Stomach smooth muscle (tissue), 2 donors: ENCODE measurements around the gene OBSCN.

ENCODE experiments used
- H3K27ac ChIP-seq: one replicate; pipeline ENCODE4 v1.7.0; 2013; ENCODE audit warnings: mild to moderate bottlenecking, low read length, inconsistent platforms
- H3K27me3 ChIP-seq, 2 donors: one replicate each; pipeline ENCODE4 v1.7.0; 2013; ENCODE audit warnings: low read length in 2 of 2; ENCODE audit not compliant: insufficient read depth in 2 of 2, control insufficient read depth in 1 of 2
- H3K36me3 ChIP-seq, 2 donors: one replicate each; pipeline ENCODE4 v1.7.0; 2013; ENCODE audit warnings: low read length in 2 of 2; ENCODE audit not compliant: control insufficient read depth in 2 of 2, insufficient read depth in 2 of 2
- H3K4me1 ChIP-seq: one replicate; pipeline ENCODE4 v1.7.0; 2013; ENCODE audit warnings: low read length; ENCODE audit not compliant: control insufficient read depth, insufficient read depth
- H3K4me3 ChIP-seq, 2 donors: one replicate each; pipeline ENCODE4 v1.7.0; 2013; ENCODE audit warnings: low read length in 2 of 2
- H3K9ac ChIP-seq, 2 donors: one replicate each; pipeline ENCODE4 v1.7.0; 2013; ENCODE audit warnings: low read length in 2 of 2, mild to moderate bottlenecking in 1 of 2
- H3K9me3 ChIP-seq, 2 donors: one replicate each; pipeline ENCODE4 v1.7.0; 2013; ENCODE audit warnings: low read length in 2 of 2; ENCODE audit not compliant: control insufficient read depth in 2 of 2
- donor health status: healthy.
- donor health status: Pancreatic carcinoma.

The OBSCN gene

GRCh38 chr1:228297242-228297641, 89.4 kb downstream of the OBSCN start:
- no peaks in the 10 kb centered on the region for H3K4me1 ChIP-seq
- no peak overlapping the region for H3K9ac ChIP-seq
- no peak overlapping the region for H3K4me3 ChIP-seq
- peaks cover 2 to 4% of the 10 kb centered on the region in 2 donors for H3K36me3 ChIP-seq
- peaks cover 5 to 30% of the 10 kb centered on the region in 2 donors for H3K9me3 ChIP-seq
- H3K27me3 ChIP-seq = no peaks in the 10 kb centered on the region
- no peak overlapping the region for H3K27ac ChIP-seq

DNA sequence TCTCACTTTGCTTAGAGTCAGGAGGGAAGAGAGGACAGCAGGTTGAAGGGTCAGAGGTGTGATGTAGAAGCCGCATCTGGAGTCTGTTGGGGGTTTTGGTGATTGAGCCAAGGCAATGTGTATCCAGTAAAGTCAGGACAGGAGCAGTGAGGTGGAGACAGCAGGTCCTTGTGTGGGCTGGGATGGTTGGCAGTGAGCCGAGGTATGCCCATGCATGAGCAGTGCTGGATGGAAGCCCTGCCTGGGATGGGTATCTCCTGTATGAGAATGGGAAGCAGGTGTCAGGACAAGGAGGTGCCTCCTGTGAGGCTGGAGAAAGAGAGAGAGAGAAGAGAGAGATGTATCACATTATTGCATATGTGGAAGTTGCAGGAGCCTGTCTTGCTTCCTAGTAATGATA, 90.0 kb downstream of the OBSCN start:
- Histone ChIP-seq H3K4me3 (no peak overlapping the region), H3K4me1 (no peaks in the 10 kb centered on the region), H3K9ac (no peak overlapping the region), H3K9me3 (peaks cover 10 to 36% of the 10 kb centered on the region in 2 donors), H3K36me3 (peaks cover 2 to 4% of the 10 kb centered on the region in 2 donors), H3K27me3 (no peaks in the 10 kb centered on the region), H3K27ac (no peak overlapping the region)

- peaks cover 10 to 42% of the 10 kb centered on the region in 2 donors for H3K9me3 ChIP-seq
- no peak overlapping the region for H3K27ac ChIP-seq
- no peak overlapping the region for H3K9ac ChIP-seq
- peaks cover 2 to 3% of the 10 kb centered on the region in 2 donors for H3K36me3 ChIP-seq
- no peak overlapping the region for H3K4me3 ChIP-seq
- H3K27me3 ChIP-seq = no peaks in the 10 kb centered on the region
- H3K4me1 ChIP-seq = no peaks in the 10 kb centered on the region
Measured at GRCh38 chr1:228298471-228298870, 90.6 kb downstream of the OBSCN start.

GRCh38 chr1:228299211-228299610, 91.4 kb downstream of the OBSCN start:
- peaks cover 10 to 49% of the 10 kb centered on the region in 2 donors for H3K9me3 ChIP-seq

DNA sequence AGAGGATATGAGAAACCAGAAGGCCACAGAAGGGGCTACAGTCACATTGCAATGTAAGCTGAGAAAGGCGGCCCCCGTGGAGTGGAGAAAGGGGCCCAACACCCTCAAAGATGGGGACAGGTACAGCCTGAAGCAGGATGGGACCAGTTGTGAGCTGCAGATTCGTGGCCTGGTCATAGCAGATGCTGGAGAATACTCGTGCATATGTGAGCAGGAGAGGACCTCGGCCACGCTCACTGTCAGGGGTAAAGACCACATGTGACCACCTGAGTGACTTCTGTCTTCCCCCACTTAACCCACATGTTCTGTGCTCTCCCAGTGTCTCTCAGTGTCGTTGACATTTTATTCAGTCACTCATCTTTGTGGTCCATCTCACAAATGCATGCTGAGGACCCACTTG, 92.1 kb downstream of the OBSCN start:
- H3K4me1 ChIP-seq = no peaks in the 10 kb centered on the region
- no peak overlapping the region for H3K27ac ChIP-seq
- no peak overlapping the region for H3K9ac ChIP-seq
- peaks cover 10 to 49% of the 10 kb centered on the region in 2 donors for H3K9me3 ChIP-seq
- no peak overlapping the region for H3K4me3 ChIP-seq
- H3K36me3 ChIP-seq = peaks cover 0 to 2% of the 10 kb centered on the region in 2 donors
- H3K27me3 ChIP-seq = no peaks in the 10 kb centered on the region

More at GRCh38 chr1:228299211-228299610, 91.4 kb downstream of the OBSCN start:
- Histone ChIP-seq H3K4me1 (no peaks in the 10 kb centered on the region), H3K9ac (no peak overlapping the region), H3K27me3 (no peaks in the 10 kb centered on the region), H3K36me3 (peaks cover 2% of the 10 kb centered on the region in 2 donors), H3K4me3 (no peak overlapping the region), H3K27ac (no peak overlapping the region)

- Histone ChIP-seq H3K36me3 (peaks cover 0 to 2% of the 10 kb centered on the region in 2 donors), H3K27ac (no peak overlapping the region), H3K9ac (no peak overlapping the region), H3K4me1 (no peaks in the 10 kb centered on the region), H3K9me3 (peaks cover 10 to 49% of the 10 kb centered on the region in 2 donors), H3K4me3 (no peak overlapping the region), H3K27me3 (no peaks in the 10 kb centered on the region)
Measured at GRCh38 chr1:228302086-228302485, 94.2 kb downstream of the OBSCN start.

- H3K9me3 ChIP-seq = peaks cover 10 to 41% of the 10 kb centered on the region in 2 donors
- no peak overlapping the region for H3K27ac ChIP-seq
- H3K36me3 ChIP-seq = peaks cover 0 to under 1% of the 10 kb centered on the region in 2 donors
Measured at GRCh38 chr1:228303596-228303995, 95.8 kb downstream of the OBSCN start.

GRCh38 chr1:228304225-228304624, 96.4 kb downstream of the OBSCN start:
- H3K27ac ChIP-seq = no peak overlapping the region
- no peak overlapping the region for H3K9ac ChIP-seq
- H3K9me3 ChIP-seq = peaks cover 10 to 41% of the 10 kb centered on the region in 2 donors
- no peaks in the 10 kb centered on the region for H3K36me3 ChIP-seq
- no peak overlapping the region for H3K4me3 ChIP-seq
- H3K27me3 ChIP-seq = no peaks in the 10 kb centered on the region
- no peaks in the 10 kb centered on the region for H3K4me1 ChIP-seq

More at GRCh38 chr1:228303596-228303995, 95.8 kb downstream of the OBSCN start:
- no peaks in the 10 kb centered on the region for H3K4me1 ChIP-seq
- no peak overlapping the region for H3K4me3 ChIP-seq
- H3K9ac ChIP-seq = no peak overlapping the region
- H3K27me3 ChIP-seq = no peaks in the 10 kb centered on the region

DNA sequence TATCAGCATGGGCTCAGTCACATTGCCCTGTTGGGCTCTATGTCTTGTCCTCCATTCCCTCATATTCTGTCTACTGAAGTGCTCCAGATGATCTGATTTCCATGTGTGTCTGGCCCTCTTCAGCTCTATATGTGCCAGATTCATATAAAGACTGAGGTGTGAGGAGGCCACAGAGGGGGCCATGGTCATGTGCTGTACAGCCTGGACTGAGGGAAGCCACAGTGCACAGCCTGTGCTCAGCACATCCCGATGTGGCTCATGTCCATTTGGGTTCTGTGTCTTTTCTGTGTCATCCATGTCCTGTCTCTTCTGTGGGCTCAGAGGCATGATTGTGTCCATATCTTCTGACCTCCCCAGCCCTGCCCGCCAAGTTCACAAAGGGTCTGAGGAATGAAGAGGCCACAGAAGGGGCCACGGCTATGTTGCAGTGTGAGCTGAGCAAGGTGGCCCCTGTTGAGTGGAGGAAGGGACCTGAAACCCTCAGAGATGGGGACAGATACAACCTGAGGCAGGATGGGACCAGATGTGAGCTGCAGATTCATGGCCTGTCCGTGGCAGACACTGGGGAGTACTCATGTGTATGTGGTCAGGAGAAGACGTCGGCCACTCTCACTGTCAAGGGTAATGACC, 97.0 kb downstream of the OBSCN start:
- Histone ChIP-seq H3K4me3 (no peak overlapping the region), H3K9ac (no peak overlapping the region), H3K27ac (no peak overlapping the region), H3K4me1 (no peaks in the 10 kb centered on the region), H3K27me3 (no peaks in the 10 kb centered on the region), H3K36me3 (no peaks in the 10 kb centered on the region), H3K9me3 (peaks cover 10 to 41% of the 10 kb centered on the region in 2 donors)

GRCh38 chr1:228305721-228306152, 97.9 kb downstream of the OBSCN start:
- no peak overlapping the region for H3K27ac ChIP-seq
- H3K36me3 ChIP-seq = no peaks in the 10 kb centered on the region
- H3K27me3 ChIP-seq = peaks cover 0 to under 1% of the 10 kb centered on the region in 2 donors
- H3K4me3 ChIP-seq = no peak overlapping the region
- H3K9ac ChIP-seq = no peak overlapping the region
- peaks cover 13 to 35% of the 10 kb centered on the region in 2 donors for H3K9me3 ChIP-seq
- H3K4me1 ChIP-seq = no peaks in the 10 kb centered on the region
